ENCODE data around the gene RGS17.
"Not testable (repeated sequence)": the region's sequence is repeated elsewhere in the genome, so short reads cannot be mapped to it uniquely, and the experiment has no call there.

The RGS17 gene

GRCh38 chr6:153121311-153121710 lies 9.8 kb downstream of the RGS17 start:
- DNase-seq, result no peak

DNA sequence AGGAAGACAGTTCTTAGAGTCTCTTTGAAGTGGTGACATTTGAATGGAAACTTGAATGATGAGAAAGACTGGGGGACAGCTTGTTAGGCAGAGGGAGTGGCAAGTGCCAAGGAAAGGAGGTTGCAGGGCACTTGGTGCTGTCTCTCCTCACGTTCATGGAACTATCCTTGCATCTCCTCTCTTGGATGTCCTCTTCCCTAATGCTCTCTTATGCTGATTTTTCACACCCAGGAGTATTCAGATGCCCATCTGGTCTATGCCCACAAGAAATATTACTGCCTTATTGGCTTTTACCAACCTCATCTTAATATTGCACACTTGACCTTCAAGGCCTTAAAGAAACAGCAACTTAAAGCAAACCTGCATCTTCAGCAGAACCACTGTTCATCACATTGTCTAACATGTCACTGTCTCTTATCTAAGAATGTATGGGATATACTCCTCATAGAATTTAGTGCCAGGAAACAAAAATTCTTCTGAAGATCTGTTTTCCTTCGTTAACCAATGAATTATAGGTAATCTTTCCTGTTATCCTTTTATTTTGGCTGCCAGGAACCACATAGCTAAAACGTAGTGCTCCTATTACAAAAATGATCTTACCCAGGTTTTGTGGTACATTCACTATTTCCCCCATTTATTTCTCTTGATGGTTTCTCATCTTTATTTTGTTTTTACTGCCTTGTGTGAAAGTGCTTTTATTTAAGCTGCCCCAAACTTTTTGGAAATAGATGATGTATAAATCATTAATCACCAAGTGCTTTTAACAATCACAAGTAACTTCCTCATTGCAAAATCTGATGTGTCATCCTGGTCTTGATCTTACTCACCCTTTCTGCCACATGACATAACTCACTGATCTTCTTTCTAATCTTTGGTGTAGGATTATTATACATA lies 12.8 kb downstream of the RGS17 start:
- DNase-seq, result no peak

DNA sequence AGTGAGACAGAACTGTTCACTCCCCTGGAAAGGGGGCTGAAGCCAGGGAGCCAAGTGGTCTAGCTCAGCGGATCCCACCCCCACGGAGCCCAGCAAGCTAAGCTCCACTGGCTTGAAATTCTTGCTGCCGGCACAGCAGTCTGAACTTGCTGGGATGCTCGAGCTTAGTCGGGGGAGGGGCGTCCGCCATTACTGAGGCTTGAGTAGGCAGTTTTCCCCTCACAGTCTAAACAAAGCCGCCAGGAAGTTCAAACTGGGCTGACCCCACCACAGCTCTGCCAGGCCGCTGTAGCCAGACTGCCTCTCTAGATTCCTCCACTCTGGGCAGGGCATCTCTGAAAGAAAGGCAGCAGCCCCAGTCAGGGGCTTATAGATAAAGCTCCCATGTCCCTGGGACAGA lies 20.0 kb downstream of the RGS17 start:
- DNase-seq, result not testable (repeated sequence)

- DNase-seq, result not testable (repeated sequence)
Measured at GRCh38 chr6:153110612-153111011, 20.5 kb downstream of the RGS17 start.

DNA sequence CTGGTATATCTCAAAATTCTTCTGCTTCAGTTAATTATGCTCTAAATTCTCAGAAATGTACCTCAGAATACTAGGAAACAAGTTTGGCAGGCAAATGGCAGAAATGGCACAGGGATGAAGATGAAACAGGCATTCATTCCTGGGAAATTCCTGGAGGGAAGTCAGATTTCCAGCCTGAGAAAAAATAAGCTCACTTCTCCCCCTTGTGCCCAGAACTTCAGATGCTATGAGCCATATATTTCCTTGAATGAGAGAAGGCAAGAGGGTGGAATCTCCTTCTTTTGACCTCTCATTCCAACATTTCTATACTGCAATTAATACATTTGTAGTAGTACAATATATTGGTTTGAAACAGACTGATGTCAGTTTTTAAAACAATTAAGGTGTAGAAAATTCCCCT lies 22.8 kb downstream of the RGS17 start:
- no peak for DNase-seq

GRCh38 chr6:153106021-153106420 lies 25.1 kb downstream of the RGS17 start:
- DNase-seq, result no peak

GRCh38 chr6:153104220-153104619 lies 26.9 kb downstream of the RGS17 start:
- DNase-seq, result no peak

GRCh38 chr6:153103319-153103655 lies 27.8 kb downstream of the RGS17 start:
- no peak for DNase-seq

- no peak for DNase-seq
Measured at GRCh38 chr6:153102605-153103318, 28.3 kb downstream of the RGS17 start.

DNA sequence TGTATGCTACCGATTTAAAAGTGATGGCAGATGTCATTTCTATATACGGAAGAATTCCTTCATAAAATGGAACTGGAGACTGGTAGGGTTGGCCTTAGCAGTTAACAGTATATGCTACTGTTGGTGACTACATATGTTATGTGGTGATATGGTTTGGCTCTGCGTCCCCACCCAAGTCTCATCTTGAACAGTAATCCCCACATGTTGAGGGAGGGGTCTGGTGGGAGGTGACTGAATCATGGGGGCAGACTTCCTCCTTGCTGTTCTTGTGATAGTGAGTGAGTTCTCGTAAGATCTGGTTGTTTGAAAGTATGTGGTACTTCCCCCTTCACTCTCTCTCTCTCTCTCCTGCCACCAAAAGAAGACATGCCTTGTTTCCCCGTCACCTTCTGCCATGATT lies 29.6 kb downstream of the RGS17 start:
- no peak for DNase-seq

GRCh38 chr6:153099636-153100035 lies 31.4 kb downstream of the RGS17 start:
- no peak for DNase-seq

DNA sequence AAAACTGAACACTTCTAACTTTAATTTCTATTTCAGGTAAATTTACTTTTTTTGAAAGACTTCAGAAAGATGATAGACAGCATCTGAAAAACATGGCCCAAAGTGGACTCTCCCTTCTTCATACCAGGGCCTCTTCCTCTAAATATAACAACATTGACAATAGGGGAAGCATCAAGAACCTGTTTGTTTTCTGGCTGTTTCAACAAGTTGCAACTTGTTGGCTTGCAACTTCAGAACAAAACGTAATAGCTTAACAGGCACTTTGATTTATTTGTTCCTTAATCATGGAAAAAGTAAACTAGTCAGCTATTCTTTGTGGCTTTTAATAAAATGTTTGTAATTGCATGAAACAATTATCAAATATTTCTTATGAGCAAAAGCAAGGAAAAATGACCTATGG lies 34.3 kb downstream of the RGS17 start:
- peak; percentile 21 for DNase-seq

GRCh38 chr6:153096031-153096430 lies 35.1 kb downstream of the RGS17 start:
- DNase-seq, result no peak

DNA sequence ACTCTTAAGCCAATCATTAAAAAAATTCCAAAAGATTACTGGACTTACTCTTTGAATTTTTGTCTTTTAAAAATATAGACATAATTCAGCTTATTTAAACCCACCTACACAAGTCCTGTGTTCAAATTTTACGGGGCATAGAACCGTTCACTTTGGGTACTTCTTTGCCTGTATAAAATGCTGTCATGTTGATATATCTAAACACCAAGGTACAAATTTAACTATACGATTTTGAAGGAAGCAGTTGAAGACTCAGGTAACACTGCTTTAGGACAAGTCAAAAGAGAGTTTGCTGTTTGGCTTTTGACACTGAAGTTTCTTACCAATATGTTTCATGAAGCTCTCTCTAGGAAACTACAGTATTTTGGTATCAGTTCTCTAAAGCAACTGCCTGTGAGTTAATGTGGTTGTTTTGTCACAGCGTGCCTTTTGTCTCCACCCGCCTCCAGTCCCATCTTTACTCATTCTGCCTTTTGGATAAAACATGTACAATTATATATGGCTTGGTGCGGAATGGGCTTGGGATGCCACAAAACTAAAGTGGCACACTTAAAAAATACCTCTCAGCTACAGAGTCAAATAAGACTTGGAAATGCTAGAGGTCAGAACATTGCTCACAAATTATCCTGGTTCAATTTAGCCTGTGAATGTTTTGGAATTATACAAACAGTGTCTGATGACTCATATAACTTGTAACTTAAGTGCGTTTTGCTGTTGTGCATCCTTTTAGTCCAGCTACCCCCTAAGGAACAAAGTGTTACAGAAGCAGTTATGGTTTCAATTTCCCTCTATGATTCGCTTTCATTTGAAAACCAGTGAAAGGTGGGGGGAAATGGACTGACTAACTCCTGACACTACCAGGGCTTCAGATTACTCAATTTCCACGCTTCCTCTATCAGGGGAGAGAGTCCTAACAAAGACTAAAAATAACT lies 38.7 kb downstream of the RGS17 start:
- DNase-seq, result no peak

DNA sequence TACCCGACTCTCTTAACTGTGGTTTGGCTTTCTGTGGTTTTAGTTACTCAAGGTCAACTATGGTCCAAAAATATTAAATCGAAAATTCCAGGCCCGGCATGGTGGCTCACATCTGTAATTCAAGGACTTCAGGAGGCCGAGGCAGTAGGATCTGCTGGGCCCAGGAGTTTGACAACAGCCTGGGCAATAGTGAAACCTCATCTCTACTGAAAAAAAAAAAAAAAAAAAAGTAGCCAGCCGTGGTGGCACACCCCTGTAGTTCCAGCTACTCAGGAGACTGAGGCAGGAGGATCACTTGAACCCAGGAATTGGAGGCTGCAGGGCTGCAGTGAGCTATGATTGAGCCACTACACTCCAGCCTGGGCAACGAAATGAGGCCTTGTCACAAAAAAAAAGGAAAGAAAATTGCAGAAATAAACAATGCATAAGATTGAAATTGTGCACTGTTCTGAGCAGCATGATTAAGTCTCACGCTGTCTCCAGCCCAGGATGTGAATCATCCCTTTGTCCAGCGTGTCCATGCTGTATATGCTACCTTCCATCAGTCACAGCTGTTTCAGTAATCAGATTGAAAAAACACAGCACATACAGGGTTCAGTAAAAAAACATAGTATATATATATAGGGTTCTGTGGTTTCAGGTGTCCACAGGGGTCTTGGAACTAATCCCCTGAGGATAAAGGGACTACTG lies 40.7 kb downstream of the RGS17 start:
- DNase-seq, result no peak

DNA sequence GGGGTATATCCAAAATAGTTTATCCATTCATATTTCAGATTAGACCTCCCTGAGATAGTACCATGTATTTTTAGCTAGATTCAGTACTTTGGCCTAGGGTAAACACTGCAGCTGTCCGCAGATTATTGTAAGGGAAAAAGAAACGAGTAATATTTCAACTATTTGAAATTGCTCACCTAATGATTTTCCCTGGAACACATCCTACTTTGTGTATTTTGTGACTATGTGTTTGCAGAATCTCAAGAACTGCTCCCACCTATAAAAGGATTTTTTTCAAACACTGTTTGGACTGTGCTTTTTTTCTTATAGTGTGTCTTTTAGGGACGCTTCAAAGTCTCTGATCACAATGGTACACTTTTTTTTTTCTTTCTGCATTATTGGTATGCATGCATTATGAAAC lies 42.3 kb downstream of the RGS17 start:
- no peak for DNase-seq

GRCh38 chr6:153087436-153087835 lies 43.6 kb downstream of the RGS17 start:
- no peak for DNase-seq

DNA sequence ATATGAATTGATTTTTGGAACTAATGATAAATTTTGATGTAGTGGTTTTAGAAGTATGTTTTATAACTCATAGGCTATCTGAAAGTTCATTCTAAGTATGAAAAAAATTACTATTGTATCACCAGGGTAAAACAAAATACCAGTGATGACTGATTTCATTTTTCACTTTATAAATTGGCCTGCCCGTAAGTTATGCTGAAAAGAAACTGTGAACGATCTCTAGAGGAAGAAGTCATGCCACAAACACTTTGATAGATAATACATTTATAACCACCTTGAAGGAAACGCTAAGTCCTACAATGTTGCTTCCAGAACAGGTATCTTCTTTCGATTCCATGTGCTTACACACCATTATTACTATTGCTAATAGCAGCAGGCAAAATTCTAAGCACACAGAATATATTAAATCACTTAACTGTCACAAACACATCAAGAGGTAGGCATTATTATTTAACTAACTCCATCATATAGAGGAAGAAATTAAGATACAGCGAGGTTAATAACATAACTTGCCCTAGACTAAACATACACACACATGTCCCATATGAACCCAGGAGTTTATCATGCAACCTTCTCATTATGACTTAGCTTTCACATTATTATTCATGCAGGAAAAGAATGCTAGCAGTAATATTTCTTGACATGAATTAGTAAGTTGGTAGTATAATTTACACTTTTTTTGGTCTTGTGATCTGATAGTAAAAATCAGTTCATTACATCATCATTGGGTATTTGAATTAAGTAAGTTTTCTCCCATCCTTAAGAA lies 44.7 kb downstream of the RGS17 start:
- no peak for DNase-seq

- DNase-seq, result no peak
Measured at GRCh38 chr6:153085239-153085638, 45.8 kb downstream of the RGS17 start.

- no peak for DNase-seq
Measured at GRCh38 chr6:153084393-153084792, 46.7 kb downstream of the RGS17 start.

DNA sequence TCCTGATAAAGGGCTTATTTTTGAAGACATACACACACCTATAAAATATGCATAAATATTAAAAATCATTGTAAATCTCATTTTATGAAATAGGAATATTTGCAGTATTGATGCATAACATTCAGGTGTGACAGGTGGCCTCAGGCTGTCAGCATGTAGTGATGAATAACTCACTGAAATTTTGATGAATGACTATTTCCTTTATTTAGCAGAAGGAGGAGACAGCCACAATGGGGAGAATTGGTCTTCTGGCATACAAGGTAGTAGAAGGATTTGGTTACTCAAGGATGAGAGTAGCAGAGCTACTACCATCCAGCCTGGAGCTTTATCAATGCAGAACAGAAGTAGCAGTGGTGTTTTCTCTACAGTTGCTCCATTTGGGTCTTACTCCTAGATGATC lies 47.2 kb downstream of the RGS17 start:
- DNase-seq, result no peak

- DNase-seq, result no peak
Measured at GRCh38 chr6:153081914-153082313, 49.2 kb downstream of the RGS17 start.
